ENCODE data around the gene RIPOR3.
"Not testable (repeated sequence)": the region's sequence is repeated elsewhere in the genome, so short reads cannot be mapped to it uniquely, and the experiment has no call there.

Gene RIPOR3

DNA sequence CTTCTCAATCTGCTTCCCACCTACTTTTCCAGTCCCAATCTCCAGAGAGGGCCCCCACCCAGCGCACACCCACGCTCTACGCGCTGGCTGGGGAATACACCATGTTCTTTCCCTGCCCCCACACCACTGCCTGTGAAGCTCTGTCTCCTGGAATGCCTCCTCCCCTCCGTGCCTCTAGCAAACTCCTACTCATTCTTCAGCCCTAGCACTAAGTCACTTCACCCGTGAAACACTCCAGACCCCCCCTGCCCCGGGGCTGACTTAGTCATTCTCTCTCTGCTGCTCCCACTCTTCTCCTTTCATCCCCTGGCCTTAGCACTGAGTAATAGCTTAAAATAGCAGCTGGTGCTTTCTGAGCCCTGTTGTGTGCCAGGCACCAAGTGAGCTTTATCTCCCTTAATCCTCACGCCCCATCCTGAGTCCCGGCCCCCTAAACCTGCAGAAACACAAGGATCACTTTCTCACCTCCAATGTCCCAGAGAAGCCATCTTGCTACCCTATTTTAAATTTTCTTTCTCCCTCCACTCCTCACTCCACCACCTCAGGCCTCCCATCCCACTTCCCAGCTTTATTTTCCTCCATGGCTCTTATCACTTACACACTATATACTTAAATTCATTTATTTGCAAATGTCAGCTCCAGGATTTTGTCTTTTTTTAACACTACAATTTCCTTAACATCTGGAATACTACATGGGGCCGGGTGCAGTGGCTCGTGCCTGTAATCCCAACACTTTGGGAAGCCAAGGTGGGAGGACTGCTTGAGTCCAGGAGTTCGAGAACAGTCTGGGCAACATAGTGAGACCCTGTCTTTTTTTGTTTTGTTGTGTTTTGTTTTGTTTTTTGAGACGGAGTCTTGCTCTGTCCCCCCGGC lies 33.7 kb upstream of the RIPOR3 start:
- peak; percentile 41 for DNase-seq (ENCODE audit: low read depth, low spot score)

DNA sequence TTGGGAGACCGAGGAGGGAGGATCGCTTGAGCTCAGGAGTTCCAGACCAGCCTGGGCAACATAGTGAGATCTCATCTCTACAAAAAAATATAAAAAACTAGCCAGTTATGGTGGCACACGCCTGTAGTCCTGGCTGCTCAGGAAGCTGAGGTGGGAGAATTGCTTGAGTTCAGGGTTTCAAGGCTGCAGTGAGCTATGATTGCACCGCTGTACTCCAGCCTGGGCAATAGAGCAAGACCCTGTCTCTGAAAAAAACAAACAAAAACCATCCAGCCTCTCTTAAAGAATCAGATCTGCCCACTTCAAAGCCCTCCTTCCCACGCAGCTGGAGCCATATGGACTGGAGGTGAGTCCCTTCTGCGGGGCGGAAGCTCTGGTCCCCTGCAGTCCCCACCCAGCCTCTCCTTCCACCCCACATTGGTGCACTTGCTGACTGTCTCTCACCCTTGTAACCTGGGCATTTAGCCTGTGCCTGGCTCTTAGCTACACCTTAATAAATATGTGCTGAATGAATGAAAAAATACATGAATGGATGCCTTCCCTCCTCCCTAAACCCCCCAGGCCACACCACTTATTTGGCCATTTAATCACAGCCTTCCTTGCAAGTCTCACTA lies 32.9 kb upstream of the RIPOR3 start:
- DNase-seq (ENCODE audit: low read depth, low spot score): no peak

DNA sequence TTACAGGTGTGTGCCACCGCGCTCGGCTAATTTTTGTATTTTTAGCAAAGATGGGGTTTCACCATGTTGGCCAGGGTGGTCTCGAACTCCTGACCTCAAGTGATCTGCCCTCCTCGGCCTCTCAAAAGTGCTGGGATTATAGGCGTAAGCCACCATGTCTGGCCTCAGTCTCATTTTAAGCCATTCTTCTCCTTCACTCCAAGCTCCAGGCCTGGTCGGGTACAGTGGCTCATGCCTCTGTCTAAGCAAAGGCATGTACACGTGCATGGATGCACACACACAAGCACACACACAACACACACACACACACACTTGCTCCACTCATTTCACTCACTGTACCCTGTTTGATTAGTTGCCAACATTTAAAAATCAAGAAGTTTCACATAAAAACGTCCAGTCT lies 32.3 kb upstream of the RIPOR3 start:
- DNase-seq (ENCODE audit: low read depth, low spot score): no peak

DNA sequence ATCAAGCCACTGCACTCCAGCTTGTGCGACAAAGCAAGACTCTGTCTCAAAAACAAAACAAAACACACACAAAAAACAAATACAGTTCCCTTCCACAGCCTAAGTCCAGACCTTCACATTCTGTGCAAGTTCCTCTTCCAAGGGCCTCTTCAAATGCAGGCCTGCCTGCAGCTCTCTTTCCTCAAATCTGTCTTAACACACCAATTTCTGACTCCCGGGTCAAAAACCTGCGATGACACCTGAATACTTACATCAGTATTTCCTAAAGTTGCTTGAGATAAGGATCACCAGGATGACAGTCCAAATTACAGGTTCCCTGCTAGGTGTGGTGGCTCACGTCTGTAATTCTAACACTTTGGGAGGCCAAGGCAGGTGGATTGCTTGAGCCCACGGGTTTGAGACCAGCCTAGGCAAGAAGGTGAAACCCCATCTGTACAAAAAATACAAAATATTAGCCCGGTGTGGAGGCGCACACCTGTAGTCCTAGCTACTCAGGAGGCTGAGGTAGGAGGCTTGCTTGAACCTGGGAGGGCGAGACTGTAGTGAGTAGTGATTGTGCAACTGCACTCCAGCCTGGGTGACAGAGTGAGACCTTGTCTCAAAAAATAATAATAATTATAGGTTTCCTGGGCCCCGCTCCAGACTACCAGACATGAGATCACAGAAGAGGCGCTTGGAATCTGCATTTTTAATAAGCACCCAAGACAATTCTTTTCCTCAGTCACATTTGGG lies 31.2 kb upstream of the RIPOR3 start:
- no peak for DNase-seq (ENCODE audit: low read depth, low spot score)

DNA sequence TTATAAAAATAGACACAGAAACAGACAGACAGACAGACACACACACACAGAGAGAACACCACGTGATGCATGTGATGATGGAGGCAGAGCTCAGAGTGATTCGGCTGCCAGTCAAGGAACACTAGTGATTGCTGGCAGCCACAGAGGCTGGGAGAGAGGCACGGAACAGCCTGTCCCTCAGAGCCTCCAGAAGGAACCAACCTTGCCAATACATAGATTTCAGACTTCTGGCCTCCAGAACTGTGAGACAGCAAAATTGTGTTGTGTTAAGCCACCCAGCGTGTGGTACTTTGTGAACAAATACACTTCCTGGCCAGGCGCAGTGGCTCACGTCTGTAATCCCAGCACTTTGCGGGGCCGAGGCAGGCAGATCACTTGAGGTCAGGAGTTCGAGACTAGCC lies 30.5 kb upstream of the RIPOR3 start:
- DNase-seq (ENCODE audit: low read depth, low spot score): no peak

DNA sequence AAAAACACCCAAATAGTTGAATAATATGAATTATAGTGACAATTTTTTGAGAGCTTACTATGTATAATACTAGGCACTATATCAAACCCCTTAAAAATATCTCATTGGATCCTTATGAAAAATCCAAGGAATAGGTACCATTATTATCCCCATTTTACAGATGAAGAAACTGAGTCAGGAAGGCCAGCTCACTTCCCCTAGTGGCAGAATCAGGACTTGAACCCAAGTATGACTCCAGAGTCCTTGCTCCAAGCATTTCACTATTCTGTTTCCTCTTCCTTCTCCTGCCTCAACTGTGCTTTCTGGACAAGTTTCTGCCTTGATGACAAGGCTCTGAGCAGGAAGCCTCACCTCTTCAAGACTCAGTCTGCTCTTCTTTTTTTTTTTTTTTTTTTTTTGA lies 29.2 kb upstream of the RIPOR3 start:
- no peak for DNase-seq (ENCODE audit: low read depth, low spot score)

DNA sequence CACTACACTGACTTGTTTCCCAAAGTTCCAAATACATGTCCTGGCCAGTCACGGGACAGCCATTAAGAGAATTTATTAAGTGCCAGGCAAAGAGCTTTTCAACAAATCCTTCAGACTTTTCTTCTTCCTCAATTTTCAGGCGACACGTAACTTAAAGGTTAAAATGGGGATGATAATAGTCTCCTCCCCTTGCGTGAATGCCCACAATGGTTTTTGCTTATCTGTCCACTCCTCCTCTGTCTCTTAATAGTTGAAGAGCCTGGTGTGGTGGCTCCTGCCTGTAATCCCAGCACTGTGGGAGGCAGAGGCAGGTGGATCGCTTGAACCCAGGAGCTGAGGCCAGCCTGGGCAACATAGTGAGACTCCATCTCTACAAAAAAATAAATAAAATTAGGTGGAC lies 28.7 kb upstream of the RIPOR3 start:
- no peak for DNase-seq (ENCODE audit: low read depth, low spot score)

DNA sequence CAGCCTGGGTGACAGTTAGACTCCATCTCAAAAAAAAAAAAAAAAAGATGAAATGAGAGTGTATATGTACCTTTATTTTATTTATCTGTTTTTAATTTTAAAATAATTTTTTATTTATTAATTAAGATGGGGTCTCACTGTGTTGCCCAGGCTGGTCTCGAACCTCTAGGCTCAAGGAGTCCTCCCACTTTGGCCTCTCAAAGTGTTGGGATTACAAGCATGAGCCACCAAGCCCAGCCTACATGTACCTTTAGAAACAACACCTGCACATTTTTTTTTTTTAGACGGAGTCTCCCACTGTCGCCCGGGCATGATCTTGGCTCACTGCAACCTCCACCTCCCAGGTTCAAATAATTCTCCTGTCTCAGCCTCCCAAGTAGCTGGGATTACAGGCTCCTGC lies 28.0 kb upstream of the RIPOR3 start:
- no peak for DNase-seq (ENCODE audit: low read depth, low spot score)

DNA sequence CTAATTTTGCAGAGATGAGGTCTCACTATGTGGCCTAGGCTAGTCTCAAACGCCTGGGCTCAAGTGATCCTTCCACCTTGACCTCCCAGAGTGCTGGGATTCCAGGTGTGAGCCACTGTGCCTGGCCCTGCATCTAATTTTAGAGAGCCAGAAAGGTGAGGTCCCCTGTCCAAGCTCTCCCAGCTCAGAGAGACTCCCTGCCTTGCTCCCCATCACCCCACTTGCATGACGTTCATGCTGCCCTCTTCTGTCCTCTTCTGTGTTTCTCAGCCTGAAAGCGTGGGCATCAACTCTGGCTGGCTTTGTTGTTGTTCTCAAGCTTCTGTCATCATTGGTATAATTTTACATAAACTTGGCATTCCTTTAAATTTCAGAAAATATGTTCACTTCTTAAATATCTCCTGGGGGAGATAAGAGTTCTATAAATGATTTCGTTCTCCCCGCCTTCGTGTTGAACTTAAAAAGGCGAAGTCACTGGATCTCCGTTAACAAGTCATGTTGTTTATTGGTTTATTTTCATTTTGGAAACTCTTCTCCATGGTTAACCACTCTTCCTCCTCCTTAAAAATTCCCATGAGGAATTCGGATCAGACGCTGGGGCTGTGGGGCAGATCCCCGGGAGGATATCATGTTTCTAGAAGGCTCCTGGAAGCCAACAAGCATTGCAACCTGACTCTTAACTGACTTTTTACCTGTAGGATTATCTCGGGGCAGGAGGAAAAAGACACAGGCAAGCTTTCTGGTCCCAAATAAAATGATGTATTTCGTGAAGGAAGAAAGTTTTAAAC lies 26.8 kb upstream of the RIPOR3 start:
- no peak for DNase-seq (ENCODE audit: low read depth, low spot score)

DNA sequence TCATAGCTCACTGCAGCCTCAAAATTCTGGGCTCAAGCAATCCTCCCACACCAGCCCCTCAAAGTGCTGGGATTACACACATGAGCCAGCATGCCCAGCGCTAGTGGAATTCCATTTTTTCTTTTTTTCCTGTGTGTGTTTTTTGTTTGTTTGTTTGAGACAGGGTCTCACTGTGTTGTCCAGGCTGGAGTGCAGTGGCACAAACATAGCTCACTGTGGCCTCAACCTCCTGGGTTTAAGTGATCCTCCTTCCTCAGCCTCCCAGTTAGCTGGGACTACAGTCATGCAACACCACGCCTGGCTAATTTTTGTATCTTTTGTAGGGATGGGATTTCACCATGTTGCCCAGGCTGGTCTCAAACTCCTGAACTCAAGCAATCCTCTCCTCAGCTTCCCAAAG lies 26.0 kb upstream of the RIPOR3 start:
- no peak for DNase-seq (ENCODE audit: low read depth, low spot score)

DNA sequence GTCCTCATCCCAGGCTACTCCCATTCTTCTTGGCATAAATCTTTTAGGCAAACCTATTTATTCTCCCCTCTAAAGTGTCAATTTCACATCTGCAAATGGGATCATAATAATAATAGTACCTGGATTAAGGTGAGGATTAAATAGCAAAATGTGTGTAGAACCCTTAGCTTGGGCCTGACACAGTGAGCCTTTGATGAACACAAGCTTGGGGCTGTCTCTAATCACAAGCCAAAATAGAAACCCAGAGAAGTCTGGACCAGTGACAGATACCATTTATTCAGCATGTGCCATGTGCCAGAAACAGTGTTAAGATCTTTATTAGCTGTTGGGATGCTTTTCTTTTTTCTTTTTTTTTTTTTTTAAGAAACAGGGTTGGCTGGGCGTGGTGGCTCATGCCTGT lies 25.2 kb upstream of the RIPOR3 start:
- no peak for DNase-seq (ENCODE audit: low read depth, low spot score)

DNA sequence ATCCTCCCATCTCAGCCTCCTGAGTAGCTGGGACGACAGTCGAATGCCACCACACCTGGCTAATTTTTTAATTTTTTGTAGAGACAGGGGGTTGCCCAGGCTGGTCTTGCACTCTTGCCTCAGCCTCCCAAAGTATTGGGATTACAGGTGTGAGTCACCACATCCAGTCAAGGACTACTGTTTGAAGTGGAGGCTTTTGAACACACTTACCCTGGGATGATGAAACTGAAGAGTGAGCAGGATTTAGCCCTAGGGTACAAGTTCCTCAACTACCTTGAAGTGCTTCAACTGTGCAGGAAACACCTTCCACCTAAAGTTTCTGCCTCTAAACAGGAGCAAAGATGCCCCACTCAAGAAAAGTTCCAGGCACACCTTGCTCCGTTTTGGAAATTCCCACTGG lies 24.4 kb upstream of the RIPOR3 start:
- DNase-seq (ENCODE audit: low read depth, low spot score): no peak

DNA sequence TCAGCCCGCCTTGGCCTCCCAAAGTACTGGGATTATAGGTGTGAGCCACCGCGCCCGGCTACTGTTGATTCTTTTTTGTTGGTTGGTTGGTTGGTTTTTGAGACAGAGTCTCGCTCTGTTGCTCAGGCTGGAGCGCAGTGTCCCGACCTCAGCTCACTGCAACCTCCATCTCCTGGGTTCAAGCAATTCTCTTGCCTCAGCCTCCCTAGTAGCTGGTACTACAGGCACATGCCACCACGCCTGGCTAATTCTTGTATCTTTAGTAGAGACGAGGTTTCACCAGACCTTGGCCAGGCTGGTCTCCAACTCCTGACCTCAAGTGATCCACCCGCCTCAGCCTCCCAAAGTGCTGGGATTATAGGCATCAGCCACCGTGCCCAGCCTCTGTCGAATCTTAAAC lies 23.1 kb upstream of the RIPOR3 start:
- DNase-seq (ENCODE audit: low read depth, low spot score): not testable (repeated sequence)

DNA sequence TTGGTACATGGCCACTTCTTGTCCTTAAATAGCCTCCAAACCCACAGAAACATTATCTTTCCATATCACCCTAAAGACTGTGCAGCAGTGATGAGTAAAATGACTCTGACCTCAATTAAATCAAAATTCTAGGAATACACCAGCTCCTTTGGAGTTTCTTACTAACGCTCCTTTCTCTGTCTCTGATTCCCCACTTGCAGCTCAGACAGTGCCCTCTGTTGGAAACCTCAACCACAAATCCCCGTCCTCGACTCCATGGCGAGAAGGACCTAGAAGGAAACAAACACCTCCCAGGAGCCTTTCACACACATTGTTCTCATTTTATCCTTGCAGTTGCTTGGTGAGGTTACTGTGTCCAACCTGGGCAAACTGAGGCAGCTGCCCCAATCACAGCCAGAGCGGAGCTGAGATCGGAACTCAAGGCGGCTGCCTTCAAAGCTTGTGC lies 22.3 kb upstream of the RIPOR3 start:
- no peak for DNase-seq (ENCODE audit: low read depth, low spot score)

DNA sequence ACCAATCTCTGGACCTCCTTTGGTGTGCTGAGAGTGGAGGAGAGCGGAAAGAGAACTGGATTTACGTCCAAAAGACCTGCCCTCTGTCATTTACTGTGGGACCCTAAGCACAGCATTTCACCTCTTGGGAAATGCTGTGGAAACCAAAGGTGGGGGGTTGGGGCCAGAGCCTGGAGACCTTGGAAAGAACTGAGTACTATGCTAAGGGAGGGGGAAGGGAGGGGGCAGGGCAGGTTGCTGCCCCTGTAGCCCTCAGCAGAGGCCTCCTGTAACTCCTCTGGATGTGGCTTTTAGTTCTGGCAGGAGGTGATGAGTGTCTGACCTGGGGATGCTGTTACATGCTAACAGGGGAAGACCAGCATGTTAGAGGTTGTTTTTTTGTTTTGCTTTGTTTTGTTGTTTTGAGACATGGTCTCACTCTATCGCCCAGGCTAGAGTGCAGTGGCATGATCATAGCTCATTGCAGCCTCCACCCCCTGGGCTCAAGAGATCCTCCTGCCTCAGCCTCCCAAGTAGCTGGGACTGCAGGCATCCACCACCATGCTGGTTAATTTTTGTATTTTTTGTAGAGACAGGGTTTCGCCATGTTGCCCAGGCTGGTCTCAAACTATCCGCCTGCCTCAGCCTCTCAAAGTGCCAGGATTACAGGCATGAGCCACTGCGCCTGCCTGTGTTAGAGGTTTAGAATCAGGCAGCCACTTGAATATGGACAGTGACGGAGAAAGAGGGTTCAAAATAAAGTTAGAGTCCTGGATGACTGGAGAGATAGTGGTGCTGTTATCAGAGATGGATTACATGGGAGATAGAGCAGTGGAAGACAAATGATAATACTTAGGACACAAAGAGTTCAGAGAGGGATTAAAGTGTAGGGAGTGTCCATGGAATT lies 21.7 kb upstream of the RIPOR3 start:
- DNase-seq (ENCODE audit: low read depth, low spot score): no peak

DNA sequence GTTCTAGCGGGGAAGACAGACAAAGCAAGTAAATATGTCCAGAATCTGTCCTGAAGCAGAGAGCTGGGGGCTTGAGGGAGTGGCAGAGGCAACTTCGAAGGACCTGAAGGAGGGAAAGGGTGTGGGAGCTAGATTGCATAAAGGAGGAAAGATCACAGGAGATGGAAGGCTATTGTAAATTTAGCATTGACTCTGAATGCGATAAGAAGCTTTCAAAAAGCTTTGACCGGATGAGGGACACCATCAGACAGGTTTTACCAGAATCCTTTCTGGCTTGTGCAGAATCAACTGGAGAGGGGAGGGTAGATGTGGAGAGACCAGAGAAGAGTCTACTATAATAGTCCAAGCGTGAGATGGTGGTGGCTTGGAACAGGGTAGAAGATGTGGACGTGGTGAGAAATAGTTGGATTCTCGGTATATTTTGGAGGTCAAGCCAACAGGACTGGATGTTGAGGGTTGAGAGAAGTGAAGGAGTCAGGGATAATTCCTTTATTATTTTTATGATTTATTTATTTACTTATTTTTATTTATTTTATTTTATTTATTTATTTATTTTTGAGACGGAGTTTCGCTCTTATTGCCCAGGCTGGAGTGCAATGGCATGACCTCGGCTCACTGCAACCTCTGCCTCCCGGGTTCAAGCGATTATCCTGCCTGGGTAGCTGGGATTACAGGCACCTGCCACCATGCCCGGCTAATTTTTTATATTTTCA lies 19.9 kb upstream of the RIPOR3 start:
- DNase-seq (ENCODE audit: low read depth, low spot score): no peak

DNA sequence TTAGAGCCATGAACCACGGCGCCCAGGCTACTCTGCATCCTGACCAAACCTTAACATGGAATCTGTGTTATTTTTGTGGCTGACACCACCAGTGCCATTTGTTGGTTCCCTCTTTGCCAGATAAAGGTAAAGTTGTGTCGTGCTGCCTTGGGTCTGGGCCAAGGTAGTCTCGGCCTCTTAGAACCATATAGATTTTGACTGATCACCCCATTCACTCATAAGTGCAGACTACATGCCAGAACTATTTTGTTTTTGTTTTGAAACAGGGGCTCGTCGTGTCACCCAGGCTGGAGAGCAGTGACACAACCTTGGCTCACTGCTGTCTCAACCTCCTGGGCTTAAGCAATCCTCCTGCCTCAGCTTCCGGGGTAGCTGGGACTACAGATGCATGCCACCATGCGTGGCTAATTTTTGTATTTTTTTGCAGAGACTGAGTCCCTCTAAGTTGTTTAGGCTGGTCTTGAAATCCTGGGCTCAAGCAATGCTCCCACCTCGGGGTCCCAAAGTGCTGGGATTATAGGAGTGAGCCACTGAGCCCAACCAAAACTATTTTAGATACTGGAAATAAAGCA lies 19.2 kb upstream of the RIPOR3 start:
- DNase-seq (ENCODE audit: low read depth, low spot score): no peak

DNA sequence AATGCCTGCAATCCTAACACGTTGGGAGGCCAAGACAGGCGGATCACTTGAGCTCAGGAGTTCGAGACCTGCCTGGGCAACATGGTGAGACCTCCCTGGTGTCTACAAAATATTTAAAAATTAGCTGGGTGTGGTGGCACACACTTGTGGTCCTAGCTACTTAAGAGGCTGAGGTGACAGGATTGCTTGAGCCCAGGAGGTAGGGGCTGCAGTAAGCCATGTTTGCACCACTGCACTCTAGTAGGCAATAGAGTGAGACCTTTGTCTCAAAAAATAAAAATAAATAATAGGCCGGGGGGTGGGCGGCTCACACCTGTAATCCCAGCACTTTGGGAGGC lies 18.3 kb upstream of the RIPOR3 start:
- DNase-seq (ENCODE audit: low read depth, low spot score): no peak

DNA sequence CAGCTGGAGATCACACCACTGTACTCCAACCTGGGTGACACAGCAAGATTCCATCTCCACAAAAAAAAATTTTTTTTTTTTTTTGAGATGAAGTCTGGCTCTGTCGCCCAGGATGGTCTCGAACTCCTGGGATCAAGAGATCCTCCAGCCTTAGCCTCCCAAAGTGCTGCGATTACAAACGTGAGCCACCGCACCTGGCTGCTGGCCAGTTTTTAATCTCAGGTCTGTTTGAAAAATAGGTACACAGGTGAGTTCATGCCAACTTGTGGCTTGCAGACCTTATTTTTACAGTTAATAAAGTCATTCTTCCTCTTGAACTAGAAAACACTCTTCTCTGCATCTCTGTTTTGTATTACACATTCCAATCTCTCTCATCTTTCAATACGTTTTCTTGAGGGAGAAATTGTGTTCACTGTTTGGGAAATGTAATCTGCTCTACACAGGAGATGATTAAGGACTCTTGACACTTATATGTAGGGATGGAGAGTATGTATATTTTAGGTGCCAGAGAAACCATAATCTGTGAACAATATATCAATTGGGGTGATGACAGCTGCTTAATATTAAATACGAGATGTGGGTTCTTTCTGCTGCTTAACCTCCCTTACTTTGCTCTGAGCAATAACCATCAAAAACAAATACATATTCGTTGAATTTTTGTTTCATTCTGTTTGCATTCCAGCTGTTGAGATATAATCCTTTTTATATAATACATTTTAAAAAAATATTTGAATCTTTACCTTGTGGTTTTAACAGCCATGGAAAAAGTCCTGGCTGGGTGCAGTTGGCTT lies 17.7 kb upstream of the RIPOR3 start:
- DNase-seq (ENCODE audit: low read depth, low spot score): no peak

All from activated CD4-positive, CD25-positive, alpha-beta regulatory T cell treated with anti-CD3 and anti-CD28 coated beads, Interleukin-2, amount 50 U/mL, for 16 hours (primary cell).